ENCODE results near the gene RNF213. TPM values are rescaled to one million over a fixed set of nuclear protein-coding genes. Genes with fewer than 3 reads are reported as not detected.

The RNF213 gene
- total RNA-seq, 1 experiment from 2014 or later: 15.0 TPM

- no peak overlapping the region for H3K9ac ChIP-seq (ENCODE audit: low read length)
- H3K79me2 ChIP-seq (ENCODE audit: low read length): no peaks in the 10 kb centered on the region
- no peak overlapping the region for H3K4me2 ChIP-seq (ENCODE audit: low read depth, low read length, poor library complexity, severe bottlenecking)
- H3K27ac ChIP-seq (ENCODE audit: low read length): no peak overlapping the region
- H3K9me3 ChIP-seq (ENCODE audit: low read length): no peaks in the 10 kb centered on the region
- no peak overlapping the region for H2AFZ ChIP-seq (ENCODE audit: low read length)
- no peaks in the 10 kb centered on the region for H3K36me3 ChIP-seq (ENCODE audit: insufficient read depth, low read length)
- H3K9me2 ChIP-seq (replicated peaks; ENCODE audit: insufficient read depth, low read length): no peaks in the 10 kb centered on the region
- no peaks in the 10 kb centered on the region for H4K20me1 ChIP-seq (ENCODE audit: insufficient read depth, low read depth, low read length)
- no peak for DNase-seq
- no peaks in the 10 kb centered on the region for H3K27me3 ChIP-seq (ENCODE audit: low read length)
- H3K4me3 ChIP-seq (ENCODE audit: low read length): no peak overlapping the region
- H3K4me1 ChIP-seq (ENCODE audit: low read length): no peaks in the 10 kb centered on the region
These were observed 106.9 kb downstream of the RNF213 start for GRCh38 chr17:80367503-80367902.

- Histone ChIP-seq H3K4me1 (ENCODE audit: low read length) (no peaks in the 10 kb centered on the region), H3K9ac (ENCODE audit: low read length) (no peak overlapping the region), H3K36me3 (ENCODE audit: insufficient read depth, low read length) (no peaks in the 10 kb centered on the region), H3K9me2 (replicated peaks; ENCODE audit: insufficient read depth, low read length) (no peaks in the 10 kb centered on the region), H3K27ac (ENCODE audit: low read length) (no peak overlapping the region), H2AFZ (ENCODE audit: low read length) (no peak overlapping the region), H3K27me3 (ENCODE audit: low read length) (no peaks in the 10 kb centered on the region), H3K4me2 (ENCODE audit: low read depth, low read length, poor library complexity, severe bottlenecking) (no peak overlapping the region), H3K4me3 (ENCODE audit: low read length) (no peak overlapping the region), H4K20me1 (ENCODE audit: insufficient read depth, low read depth, low read length) (no peaks in the 10 kb centered on the region), H3K9me3 (ENCODE audit: low read length) (no peaks in the 10 kb centered on the region), H3K79me2 (ENCODE audit: low read length) (no peaks in the 10 kb centered on the region)
- DNase-seq: no peak
These were observed 110.5 kb downstream of the RNF213 start for GRCh38 chr17:80371196-80371595.

- no peaks in the 10 kb centered on the region for H3K36me3 ChIP-seq (ENCODE audit: insufficient read depth, low read length)
- no peaks in the 10 kb centered on the region for H3K4me1 ChIP-seq (ENCODE audit: low read length)
- no peaks in the 10 kb centered on the region for H3K79me2 ChIP-seq (ENCODE audit: low read length)
- no peaks in the 10 kb centered on the region for H3K27me3 ChIP-seq (ENCODE audit: low read length)
- H2AFZ ChIP-seq (ENCODE audit: low read length): no peak overlapping the region
- no peaks in the 10 kb centered on the region for H4K20me1 ChIP-seq (ENCODE audit: insufficient read depth, low read depth, low read length)
- DNase-seq: no peak
- H3K9me2 ChIP-seq (replicated peaks; ENCODE audit: insufficient read depth, low read length): no peaks in the 10 kb centered on the region
- H3K4me2 ChIP-seq (ENCODE audit: low read depth, low read length, poor library complexity, severe bottlenecking): no peak overlapping the region
- no peak overlapping the region for H3K4me3 ChIP-seq (ENCODE audit: low read length)
- no peak overlapping the region for H3K27ac ChIP-seq (ENCODE audit: low read length)
- no peaks in the 10 kb centered on the region for H3K9me3 ChIP-seq (ENCODE audit: low read length)
- no peak overlapping the region for H3K9ac ChIP-seq (ENCODE audit: low read length)
These were observed 111.8 kb downstream of the RNF213 start for GRCh38 chr17:80372456-80372855.

GRCh38 chr17:80372922-80373570, 112.4 kb downstream of the RNF213 start:
- no peaks in the 10 kb centered on the region for H4K20me1 ChIP-seq (ENCODE audit: insufficient read depth, low read depth, low read length)
- H3K4me2 ChIP-seq (ENCODE audit: low read depth, low read length, poor library complexity, severe bottlenecking): no peak overlapping the region
- H3K9me3 ChIP-seq (ENCODE audit: low read length): no peaks in the 10 kb centered on the region
- H3K4me1 ChIP-seq (ENCODE audit: low read length): no peaks in the 10 kb centered on the region
- no peak overlapping the region for H3K9ac ChIP-seq (ENCODE audit: low read length)
- no peak overlapping the region for H2AFZ ChIP-seq (ENCODE audit: low read length)
- no peaks in the 10 kb centered on the region for H3K27me3 ChIP-seq (ENCODE audit: low read length)
- no peaks in the 10 kb centered on the region for H3K36me3 ChIP-seq (ENCODE audit: insufficient read depth, low read length)
- no peak overlapping the region for H3K4me3 ChIP-seq (ENCODE audit: low read length)
- H3K27ac ChIP-seq (ENCODE audit: low read length): no peak overlapping the region
- no peak for DNase-seq
- no peaks in the 10 kb centered on the region for H3K79me2 ChIP-seq (ENCODE audit: low read length)
- no peaks in the 10 kb centered on the region for H3K9me2 ChIP-seq (replicated peaks; ENCODE audit: insufficient read depth, low read length)

GRCh38 chr17:80374039-80374731, 113.5 kb downstream of the RNF213 start:
- H2AFZ ChIP-seq (ENCODE audit: low read length): no peak overlapping the region
- H3K36me3 ChIP-seq (ENCODE audit: insufficient read depth, low read length): no peaks in the 10 kb centered on the region

GRCh38 chr17:80374732-80375585, 114.3 kb downstream of the RNF213 start:
- Histone ChIP-seq H3K27me3 (ENCODE audit: low read length) (no peaks in the 10 kb centered on the region), H3K4me2 (ENCODE audit: low read depth, low read length, poor library complexity, severe bottlenecking) (no peak overlapping the region), H3K9ac (ENCODE audit: low read length) (no peak overlapping the region), H3K4me3 (ENCODE audit: low read length) (no peak overlapping the region), H3K79me2 (ENCODE audit: low read length) (no peaks in the 10 kb centered on the region), H3K4me1 (ENCODE audit: low read length) (no peaks in the 10 kb centered on the region), H4K20me1 (ENCODE audit: insufficient read depth, low read depth, low read length) (no peaks in the 10 kb centered on the region), H2AFZ (ENCODE audit: low read length) (no peak overlapping the region), H3K9me3 (ENCODE audit: low read length) (no peaks in the 10 kb centered on the region), H3K36me3 (ENCODE audit: insufficient read depth, low read length) (no peaks in the 10 kb centered on the region), H3K9me2 (replicated peaks; ENCODE audit: insufficient read depth, low read length) (no peaks in the 10 kb centered on the region), H3K27ac (ENCODE audit: low read length) (no peak overlapping the region)
- DNase-seq: no peak

More at GRCh38 chr17:80374039-80374731, 113.5 kb downstream of the RNF213 start:
- Histone ChIP-seq H3K9ac (ENCODE audit: low read length) (no peak overlapping the region), H3K4me3 (ENCODE audit: low read length) (no peak overlapping the region), H3K4me1 (ENCODE audit: low read length) (no peaks in the 10 kb centered on the region), H3K27me3 (ENCODE audit: low read length) (no peaks in the 10 kb centered on the region), H3K9me2 (replicated peaks; ENCODE audit: insufficient read depth, low read length) (no peaks in the 10 kb centered on the region), H3K4me2 (ENCODE audit: low read depth, low read length, poor library complexity, severe bottlenecking) (no peak overlapping the region), H4K20me1 (ENCODE audit: insufficient read depth, low read depth, low read length) (no peaks in the 10 kb centered on the region), H3K79me2 (ENCODE audit: low read length) (no peaks in the 10 kb centered on the region), H3K27ac (ENCODE audit: low read length) (no peak overlapping the region), H3K9me3 (ENCODE audit: low read length) (no peaks in the 10 kb centered on the region)
- DNase-seq: no peak

GRCh38 chr17:80376531-80376930, 115.9 kb downstream of the RNF213 start:
- H2AFZ ChIP-seq (ENCODE audit: low read length): no peak overlapping the region
- no peaks in the 10 kb centered on the region for H4K20me1 ChIP-seq (ENCODE audit: insufficient read depth, low read depth, low read length)
- no peaks in the 10 kb centered on the region for H3K4me1 ChIP-seq (ENCODE audit: low read length)
- H3K27ac ChIP-seq (ENCODE audit: low read length): no peak overlapping the region
- no peaks in the 10 kb centered on the region for H3K9me2 ChIP-seq (replicated peaks; ENCODE audit: insufficient read depth, low read length)
- no peak overlapping the region for H3K9ac ChIP-seq (ENCODE audit: low read length)
- no peak overlapping the region for H3K4me3 ChIP-seq (ENCODE audit: low read length)
- no peaks in the 10 kb centered on the region for H3K27me3 ChIP-seq (ENCODE audit: low read length)
- no peak for DNase-seq
- no peaks in the 10 kb centered on the region for H3K36me3 ChIP-seq (ENCODE audit: insufficient read depth, low read length)
- H3K9me3 ChIP-seq (ENCODE audit: low read length): no peaks in the 10 kb centered on the region
- H3K4me2 ChIP-seq (ENCODE audit: low read depth, low read length, poor library complexity, severe bottlenecking): no peak overlapping the region
- no peaks in the 10 kb centered on the region for H3K79me2 ChIP-seq (ENCODE audit: low read length)

- DNase-seq: no peak
- H3K36me3 ChIP-seq (ENCODE audit: insufficient read depth, low read length): no peaks in the 10 kb centered on the region
- no peak overlapping the region for H3K27ac ChIP-seq (ENCODE audit: low read length)
- H3K4me1 ChIP-seq (ENCODE audit: low read length): no peaks in the 10 kb centered on the region
- no peaks in the 10 kb centered on the region for H4K20me1 ChIP-seq (ENCODE audit: insufficient read depth, low read depth, low read length)
- no peak overlapping the region for H3K4me3 ChIP-seq (ENCODE audit: low read length)
- H3K9me3 ChIP-seq (ENCODE audit: low read length): no peaks in the 10 kb centered on the region
- no peak overlapping the region for H3K4me2 ChIP-seq (ENCODE audit: low read depth, low read length, poor library complexity, severe bottlenecking)
- no peaks in the 10 kb centered on the region for H3K79me2 ChIP-seq (ENCODE audit: low read length)
- H3K9me2 ChIP-seq (replicated peaks; ENCODE audit: insufficient read depth, low read length): no peaks in the 10 kb centered on the region
- H3K9ac ChIP-seq (ENCODE audit: low read length): no peak overlapping the region
- H2AFZ ChIP-seq (ENCODE audit: low read length): no peak overlapping the region
- H3K27me3 ChIP-seq (ENCODE audit: low read length): no peaks in the 10 kb centered on the region
These were observed 117.1 kb downstream of the RNF213 start for GRCh38 chr17:80377798-80378197.
